ENCODE results near the gene CDK5. TPM values are rescaled to one million over a fixed set of nuclear protein-coding genes. Genes with fewer than 3 reads are reported as not detected.

Gene CDK5
- total and polyA plus RNA-seq, 9 of the 15 experiments (the other 6 are each of a cell fraction or from before 2014, with no cell fraction given), result 3.2 to 38.0 (median 27.5) TPM

DNA sequence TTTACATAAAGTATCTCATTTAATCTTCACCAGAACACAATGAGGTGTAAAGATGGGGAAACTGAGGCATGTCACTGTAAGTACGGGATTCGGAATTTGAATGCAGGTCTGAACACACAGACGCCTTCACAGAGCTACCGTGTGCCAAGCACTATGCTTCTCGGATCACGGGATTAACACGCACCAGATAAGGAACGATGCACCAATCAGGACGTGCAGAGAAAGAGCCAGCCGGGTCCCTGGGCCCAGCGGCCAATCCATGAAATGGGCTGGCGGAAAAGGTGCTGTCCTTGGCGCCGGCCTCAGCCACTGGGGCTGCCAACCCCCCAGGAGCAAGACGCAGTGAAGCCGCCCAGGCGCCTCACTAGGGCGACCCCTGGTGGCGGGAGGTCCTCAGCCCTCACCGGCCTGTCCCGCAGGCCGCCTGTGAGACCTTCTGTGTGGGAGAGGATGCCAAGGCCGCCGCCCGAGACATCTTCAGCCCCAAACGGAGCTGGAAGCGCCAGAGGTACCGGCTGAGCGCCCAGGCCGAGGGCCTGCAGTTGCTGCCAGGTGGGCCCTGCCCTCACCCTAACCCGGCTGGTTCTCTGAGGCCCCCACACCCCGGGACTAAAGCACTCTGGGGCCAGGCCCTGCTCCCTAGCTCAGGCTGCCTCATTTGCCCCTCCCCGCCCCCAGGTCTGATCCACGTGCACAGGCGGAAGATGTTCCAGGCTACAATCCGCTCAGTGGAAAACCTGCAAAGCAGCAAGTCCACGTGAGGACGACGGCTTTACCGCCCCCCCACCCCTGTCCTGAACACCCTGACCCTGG, 49.0 kb downstream of the CDK5 start (continued):
- TF ChIP-seq HINFP (tag; conservative IDR thresholded peaks at IDR 0.05; ENCODE audit: low read depth) (peak; percentile 60; the same call in 1 of the 2 replicates), HNRNPH1 (optimal IDR thresholded peaks at IDR 0.05; ENCODE audit: low read depth, low read length) (no peak), LARP7 (IDR thresholded peaks at IDR 0.05) (no peak), ZNF217 (CRISPR knock-in tag; IDR thresholded peaks at IDR 0.05) (no peak), NR4A1 (CRISPR knock-in tag; IDR thresholded peaks at IDR 0.05) (peak; percentile 53), NR4A1 (tag; IDR thresholded peaks at IDR 0.05) (peak; percentile 86), ZNF224 (CRISPR knock-in tag; IDR thresholded peaks at IDR 0.05) (no peak), NR2C1 (IDR thresholded peaks at IDR 0.05) (no peak; the same call in 1 of the 2 replicates), NR2C1 (tag; IDR thresholded peaks at IDR 0.05) (no peak), HDAC3 (IDR thresholded peaks at IDR 0.05; ENCODE audit: borderline replicate concordance, partially characterized antibody) (no peak), TEAD1 (CRISPR knock-in tag; IDR thresholded peaks at IDR 0.05) (peak in 1 of 2 experiments; percentile 63; a peak in 2 of 4 replicates), ZNF695 (CRISPR knock-in tag; IDR thresholded peaks at IDR 0.05) (no peak; the same call in 1 of the 2 replicates), ZNF23 (CRISPR knock-in tag; IDR thresholded peaks at IDR 0.05) (0 out of 2 replicates have a peak, but pooled peaks have one; percentile 22), ZSCAN29 (IDR thresholded peaks at IDR 0.05) (0 out of 2 replicates have a peak, but pooled peaks have one; percentile 22), TCF3 (CRISPR knock-in tag; IDR thresholded peaks at IDR 0.05) (peak; percentile 56), MTA3 (IDR thresholded peaks at IDR 0.05; ENCODE audit: borderline replicate concordance) (peak; percentile 98), HEY1 (CRISPR knock-in tag; IDR thresholded peaks at IDR 0.05; ENCODE audit: borderline replicate concordance) (peak; percentile 27; the same call in 1 of the 2 replicates), KDM1A (IDR thresholded peaks at IDR 0.05) (peak; percentile 86 to 94)
- TF ChIP-seq, protein P1, sequence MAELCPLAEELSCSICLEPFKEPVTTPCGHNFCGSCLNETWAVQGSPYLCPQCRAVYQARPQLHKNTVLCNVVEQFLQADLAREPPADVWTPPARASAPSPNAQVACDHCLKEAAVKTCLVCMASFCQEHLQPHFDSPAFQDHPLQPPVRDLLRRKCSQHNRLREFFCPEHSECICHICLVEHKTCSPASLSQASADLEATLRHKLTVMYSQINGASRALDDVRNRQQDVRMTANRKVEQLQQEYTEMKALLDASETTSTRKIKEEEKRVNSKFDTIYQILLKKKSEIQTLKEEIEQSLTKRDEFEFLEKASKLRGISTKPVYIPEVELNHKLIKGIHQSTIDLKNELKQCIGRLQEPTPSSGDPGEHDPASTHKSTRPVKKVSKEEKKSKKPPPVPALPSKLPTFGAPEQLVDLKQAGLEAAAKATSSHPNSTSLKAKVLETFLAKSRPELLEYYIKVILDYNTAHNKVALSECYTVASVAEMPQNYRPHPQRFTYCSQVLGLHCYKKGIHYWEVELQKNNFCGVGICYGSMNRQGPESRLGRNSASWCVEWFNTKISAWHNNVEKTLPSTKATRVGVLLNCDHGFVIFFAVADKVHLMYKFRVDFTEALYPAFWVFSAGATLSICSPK (IDR thresholded peaks at IDR 0.05; ENCODE audit: borderline replicate concordance), result peak; percentile 75; the same call in 1 of the 2 replicates

All from K562 (cell line).